Measurements from ENCODE around the gene GNGT2.

Gene GNGT2

DNA sequence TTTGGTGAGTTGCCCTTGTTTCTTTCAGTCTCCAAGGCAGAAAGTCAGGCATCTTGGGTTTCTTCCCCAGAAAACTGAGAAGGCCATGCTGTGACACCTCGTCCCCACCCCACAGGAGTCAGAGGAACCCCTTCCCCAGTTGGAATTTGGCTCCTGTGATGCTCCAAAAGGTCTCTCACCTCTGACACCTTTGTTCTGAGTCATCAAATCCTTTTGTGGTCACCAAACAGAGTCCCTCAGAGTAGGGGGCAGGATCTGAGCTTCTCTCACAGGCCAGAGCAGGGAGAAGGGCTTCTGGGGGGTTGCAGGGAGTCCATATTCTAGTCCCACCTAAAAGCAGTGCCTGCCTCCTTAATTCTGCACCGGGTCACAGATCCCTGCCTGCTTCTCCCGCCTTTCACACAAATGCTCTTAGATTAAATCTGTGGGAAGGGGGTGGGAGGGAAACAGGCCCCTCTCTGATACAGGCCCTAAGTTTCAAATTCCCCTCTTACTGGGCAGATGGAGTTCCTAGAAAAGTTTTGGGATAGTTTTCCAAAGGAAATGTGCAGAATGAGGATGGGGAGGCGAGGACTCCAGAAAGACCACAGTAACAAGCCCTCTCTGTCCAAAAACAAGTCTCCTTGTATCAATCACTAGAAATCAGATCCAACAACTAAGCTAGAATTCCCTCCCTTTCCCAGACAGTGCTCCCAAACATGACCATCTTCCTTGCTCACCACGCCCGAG is 18.9 kb upstream of the GNGT2 start:
- DNase-seq = no peak

DNA sequence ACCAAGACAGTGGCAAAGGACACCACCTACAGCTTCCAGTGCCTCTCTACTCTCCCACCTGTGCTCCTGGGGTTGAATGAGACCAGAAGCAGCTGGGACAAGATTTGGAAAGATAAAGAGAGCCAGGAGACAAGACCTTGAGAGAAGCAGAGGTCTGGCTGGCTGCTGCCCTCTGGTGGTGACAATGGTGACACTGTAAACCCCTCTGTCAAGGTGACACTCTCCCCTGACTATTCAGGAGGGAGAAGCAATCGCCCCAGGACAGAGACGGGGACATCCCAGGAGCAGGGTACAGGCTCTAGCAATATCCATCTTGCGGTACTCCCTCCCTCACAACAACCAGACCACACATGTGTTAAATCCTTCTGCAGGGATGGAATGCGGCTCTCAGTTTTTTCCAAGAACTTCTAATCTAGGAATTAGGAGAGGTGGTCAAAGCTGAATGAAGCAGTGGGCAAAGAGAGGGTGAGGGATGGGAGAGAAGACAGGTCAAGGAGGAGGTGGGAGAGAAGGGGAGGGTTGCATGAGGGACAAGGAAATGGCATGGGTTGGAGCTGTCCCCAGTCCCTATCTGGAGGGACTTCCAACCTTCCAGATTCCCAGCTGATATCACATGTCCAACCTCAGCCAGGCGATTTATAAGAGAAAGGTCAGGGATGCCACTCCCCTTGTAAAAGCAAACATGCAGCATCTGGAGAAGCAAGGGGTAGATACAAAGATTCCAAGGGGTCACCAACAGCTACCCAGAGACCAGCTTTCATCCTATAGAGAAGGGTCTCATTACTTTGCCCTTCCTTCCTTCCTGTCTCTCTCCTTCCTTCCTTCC is 17.3 kb upstream of the GNGT2 start:
- peak; percentile 85 for DNase-seq

DNA sequence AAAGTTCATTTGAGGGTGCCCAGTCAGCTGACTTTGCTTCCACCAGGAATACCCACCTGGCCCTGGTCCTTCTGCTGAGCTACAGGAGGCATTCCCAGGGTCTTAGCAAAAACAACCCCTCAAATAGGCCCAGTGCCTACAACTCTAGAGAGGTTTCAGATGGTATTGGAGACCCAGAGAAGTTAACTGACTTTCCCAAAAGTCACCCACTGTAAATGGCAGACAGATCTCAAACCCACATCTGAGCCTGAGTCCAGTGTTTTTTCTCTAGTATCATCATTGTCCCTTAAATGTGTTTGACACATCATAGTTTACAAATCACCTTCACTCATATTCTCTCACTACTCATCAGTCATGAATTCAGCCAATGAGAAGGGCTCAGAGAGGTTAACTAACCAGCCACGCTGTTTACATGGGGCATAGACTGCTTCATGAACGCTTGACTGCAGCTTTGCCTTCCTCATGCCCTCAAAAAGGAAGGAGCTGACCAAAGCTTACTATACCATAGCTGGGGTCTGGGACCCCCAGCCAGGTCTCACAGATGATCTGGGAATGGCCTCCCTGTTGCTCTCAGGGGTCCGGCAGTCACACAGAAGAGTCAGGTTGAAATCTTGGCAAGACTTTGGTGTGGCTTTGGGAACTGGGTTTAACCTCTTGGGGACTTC is 16.5 kb upstream of the GNGT2 start:
- no peak for DNase-seq

DNA sequence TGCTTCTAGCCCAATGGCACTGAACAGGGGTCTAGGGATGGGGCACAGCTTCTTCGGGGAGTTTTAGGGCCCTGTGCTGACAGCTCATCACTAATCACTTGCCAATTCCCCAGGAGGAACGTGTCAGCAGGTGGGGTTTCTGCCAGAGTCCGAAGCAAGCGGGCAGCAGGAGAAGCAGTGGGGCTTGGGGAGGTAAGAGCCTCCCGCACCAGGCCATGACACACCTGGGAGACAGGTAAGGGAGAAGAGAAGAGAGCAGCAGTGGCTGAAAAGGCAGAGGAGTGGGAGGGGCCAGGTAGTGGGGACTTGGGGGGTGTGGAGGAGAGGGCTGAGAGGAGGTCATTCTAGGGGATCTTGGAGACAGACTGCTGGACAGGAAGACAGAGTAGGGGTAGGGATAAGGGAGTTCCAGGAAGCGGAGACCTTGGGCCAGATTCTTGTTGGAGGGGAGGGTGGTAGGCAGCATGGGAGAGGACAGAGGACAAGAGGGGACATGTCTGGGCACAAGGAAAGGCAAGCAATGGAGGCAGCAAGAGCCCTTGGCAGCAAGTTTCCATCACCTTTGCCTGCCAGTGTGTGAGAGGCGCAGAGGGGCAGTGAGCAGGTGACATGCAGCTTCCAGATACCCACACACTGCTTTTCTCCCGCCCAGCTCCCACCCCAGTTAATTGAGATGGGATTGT is 15.3 kb upstream of the GNGT2 start:
- DNase-seq = no peak

DNA sequence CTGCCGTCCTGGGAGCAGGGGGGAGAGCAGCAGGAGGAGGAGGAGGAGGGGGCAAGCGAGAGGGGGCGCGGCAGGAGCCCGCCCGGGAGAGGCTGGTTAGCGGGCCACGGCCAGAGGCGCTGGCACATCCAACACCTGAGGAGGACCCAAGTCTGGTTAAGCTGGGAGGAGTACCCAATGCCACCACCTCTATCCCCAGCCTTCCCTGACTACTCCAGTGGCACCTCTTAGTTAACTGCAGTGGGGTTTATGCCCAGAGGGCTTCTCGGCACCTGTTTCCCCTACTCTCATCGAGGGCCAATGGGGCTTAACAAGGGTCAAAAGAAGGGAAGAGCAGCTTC is 14.6 kb upstream of the GNGT2 start:
- DNase-seq = no peak

DNA sequence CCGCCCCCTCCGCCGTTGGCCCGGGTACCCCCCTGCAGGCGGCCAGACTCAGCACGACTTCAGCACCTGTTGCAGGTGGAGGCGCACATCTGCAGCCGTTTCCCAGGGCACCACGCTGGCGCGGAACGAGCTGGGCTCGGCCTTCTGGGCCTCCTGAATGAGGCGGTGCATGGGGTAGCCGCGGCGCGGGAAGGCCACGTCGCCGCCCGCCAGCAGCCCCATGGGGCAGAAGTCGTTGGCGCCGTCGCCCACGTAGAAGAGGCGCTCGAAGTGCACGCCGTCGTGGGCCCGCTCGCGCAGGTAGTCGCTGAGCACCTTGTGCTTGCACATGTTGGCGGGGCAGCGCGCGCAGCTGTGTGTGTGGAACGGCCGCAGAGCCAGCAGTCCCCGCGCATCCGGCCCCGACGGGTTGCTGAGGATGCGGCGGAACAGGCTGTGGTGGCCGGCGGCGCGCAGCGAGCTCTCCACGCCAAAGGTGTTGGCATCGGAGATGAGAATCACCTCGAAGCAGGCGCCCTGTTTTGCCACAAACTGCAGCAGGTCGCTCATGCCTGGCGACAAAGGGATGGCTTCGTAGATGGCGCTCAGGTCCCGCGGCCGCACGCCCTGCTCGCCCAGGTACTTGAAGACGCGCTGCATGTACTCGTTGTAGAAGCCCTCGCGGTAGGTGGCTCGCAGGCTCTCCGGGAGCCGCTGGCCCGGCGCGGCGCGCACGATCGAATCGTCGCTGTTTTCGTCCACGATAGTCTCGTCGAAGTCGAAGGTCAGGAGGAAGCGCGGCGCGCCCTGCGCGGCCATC is 14.0 kb upstream of the GNGT2 start:
- DNase-seq = peak; percentile 54

DNA sequence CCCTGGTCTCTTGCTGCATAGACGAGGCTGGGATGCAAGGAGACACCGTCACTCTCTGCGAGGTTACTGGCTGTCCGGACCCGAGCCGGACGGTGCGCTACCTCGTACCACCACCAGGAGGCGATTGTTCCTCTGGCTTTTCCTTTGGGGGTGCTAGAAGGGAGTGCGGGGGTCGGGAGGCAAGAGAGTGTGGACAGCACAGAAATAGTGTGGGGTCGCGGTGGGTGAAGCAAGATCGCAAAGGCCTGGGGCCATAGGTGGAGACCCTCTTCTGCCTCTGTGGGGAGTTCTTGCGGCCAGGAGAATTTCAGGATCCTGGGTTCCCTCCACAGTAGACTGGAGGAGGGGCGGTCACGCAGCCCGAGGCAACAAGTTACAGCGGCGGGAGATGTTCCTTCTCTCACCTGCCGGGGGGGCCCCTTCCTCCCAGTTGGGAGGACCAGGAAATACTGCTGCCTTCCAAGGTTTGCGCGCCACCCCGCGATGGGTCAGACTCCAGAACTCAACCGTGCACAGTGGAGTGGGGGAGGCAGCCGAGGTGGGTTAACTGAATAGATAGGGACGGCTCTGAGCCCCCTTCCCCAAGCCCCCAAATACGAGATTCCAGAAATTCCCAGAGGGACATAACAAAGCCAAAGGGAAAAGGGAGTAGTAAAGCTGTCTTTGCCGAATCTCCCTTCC is 13.3 kb upstream of the GNGT2 start:
- DNase-seq = peak; percentile 64

DNA sequence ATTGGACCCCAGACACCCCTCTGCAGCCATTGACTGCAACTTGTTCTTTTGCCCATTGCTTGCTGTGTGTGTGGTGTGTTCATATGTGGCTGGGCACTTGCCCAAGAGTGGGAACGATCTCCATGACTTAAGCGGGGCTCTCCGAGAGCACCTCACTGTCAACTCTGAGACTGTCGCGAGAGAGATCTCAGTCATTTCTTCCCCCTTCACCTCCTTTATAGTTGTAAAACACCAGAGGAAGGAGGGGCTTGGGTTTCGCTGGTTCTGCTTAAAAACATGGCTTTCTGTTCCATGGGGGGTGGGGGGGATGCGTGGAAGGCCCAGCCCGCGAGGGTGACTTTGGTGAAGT is 12.8 kb upstream of the GNGT2 start:
- DNase-seq = no peak

DNA sequence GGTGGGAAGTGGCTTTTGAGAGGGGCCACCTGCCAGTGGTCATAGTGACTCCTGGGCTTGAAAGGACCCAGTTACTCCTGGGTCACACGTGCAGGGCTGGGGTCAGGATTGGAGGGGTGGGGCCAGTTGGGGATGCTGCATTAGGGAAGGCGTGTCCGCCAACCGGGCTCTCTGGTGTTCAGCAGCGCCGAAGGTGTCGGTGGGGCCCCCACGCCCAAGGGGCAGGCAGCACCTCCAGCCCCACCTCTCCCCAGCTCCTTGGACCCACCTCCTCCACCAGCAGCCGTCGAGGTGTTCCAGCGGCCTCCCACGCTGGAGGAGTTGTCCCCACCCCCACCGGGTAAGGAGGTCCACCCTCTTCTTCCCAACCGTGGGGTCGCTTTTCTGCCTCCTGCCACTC is 9.6 kb upstream of the GNGT2 start:
- no peak for DNase-seq

DNA sequence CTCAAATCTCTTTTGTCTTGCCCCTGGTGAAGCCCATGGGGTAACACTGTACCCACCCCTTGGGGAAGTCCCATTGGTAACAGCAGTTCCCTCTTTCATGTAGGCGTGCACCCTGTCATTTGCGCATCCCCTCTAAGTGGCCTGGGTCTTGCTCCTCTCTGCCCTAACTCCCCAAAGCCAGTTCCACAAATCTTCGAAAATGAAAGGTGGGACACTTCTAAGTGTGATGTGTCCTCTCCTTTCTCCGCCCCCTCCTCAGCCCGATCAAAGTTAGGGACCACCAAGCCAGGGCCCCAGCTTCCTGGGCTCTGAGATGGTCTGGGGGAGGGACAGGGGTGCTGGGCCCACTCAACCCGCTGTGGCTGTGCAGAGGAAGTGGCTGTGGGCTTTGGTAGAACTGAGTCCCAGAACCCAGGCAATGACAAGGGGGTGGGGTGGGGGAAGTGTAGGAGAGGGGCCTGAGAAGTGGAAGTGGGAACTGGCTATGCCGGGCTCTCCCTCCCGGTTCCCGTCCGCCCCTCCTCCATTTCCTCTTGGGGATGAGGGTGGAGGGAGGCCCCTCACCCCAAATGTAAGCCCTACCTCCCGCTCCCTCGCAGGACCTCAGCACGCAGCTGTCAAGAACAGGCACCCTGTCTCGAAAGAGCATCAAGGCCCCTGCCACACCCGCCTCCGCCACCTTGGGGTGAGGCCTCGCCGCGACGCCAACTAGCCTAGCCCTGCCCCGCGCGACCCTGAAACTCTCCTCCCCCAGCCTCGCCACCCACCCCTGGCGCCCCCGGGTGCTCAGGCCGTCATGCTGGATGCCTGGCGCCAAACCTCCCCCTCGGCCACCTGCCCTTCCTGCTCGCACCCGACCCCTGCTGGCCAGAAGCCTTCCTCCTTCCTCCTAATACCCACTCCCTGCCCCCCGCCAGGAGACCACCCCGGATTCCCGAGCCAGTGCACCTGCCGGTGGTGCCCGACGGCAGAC is 8.9 kb upstream of the GNGT2 start:
- DNase-seq = peak; percentile 60

DNA sequence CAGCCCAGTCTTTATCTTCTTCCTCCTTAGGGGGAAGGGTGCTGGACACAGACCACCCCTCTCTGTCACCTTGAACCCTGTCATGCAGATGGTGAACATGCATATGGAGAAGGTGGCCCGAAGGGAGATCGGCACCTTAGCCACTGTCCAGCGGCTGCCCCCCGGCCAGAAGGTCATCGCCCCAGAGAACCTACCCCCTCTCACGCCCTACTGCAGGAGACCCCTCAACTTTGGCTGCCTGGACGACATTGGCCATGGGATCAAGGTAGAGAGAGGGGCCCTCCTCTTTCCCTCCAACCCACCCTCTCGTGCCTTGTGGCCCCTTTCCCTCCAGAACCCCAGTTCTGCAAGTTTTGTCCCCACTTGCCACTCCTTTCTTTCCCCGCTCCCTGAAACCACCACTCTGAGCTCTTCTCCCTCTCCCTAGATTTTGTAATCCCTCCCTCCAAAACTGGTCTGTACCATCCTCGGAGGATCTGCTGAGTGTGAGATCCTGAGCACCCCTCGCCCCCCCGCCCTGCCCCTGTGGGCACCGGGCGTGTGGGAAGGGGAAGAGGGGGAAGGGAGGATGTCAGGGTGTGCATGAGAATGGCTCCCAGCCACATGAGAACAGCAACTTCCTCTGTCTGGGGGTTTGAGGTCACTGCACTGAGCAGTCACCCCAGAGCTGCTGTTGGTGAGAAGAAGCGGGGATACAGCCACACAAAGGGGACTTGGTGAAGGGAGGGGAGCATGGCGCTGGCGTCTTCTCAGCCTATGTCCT is 7.5 kb upstream of the GNGT2 start:
- DNase-seq = peak; percentile 78

DNA sequence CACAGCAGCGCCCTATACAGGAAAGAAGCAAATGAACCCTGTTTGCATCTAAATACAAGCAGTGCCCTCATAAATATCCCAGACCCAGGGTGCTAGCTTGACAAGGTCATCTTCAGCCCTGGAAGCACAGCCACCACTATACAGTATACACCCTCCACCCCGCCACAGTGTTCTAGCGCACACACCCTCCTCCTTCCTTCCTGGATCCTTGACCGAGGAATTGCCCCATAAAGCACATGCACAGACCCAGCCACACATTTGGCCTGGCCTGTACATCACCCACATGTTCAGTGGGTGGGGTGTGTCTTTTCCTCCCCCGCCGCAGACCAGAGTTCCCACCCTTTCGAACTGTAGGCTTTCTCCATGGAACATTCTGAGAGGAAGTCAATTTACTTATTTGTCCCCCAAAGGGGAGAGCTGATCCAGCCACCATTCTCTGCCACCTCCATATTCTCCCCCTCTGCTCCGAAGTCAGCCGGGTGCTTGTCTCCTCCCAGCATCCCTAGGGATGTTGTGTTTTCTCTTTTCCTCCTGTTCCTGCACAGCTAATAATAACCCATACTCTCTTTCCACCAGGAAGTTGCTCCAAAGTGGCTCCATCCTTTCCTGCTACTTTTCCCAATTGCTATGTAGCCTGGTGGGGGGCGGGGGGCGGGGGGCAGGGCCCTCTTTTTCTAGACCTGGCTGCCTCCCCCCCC is 6.7 kb upstream of the GNGT2 start:
- DNase-seq = no peak

DNA sequence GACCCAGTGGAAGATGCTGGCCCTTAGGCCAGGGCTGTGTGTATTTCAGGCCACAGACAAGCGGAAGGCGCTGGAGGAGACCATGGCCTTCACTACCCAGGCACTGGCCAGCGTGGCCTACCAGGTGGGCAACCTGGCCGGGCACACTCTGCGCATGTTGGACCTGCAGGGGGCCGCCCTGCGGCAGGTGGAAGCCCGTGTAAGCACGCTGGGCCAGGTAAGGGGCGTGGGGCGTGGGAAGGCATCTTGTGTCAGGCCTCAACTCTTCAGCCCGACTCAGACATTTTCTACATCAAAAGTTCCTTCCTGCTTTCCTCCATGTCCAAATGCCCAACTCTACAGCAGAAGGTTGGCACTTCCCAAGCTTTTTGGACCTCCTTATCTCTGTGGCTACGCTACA is 6.1 kb upstream of the GNGT2 start:
- DNase-seq = no peak

DNA sequence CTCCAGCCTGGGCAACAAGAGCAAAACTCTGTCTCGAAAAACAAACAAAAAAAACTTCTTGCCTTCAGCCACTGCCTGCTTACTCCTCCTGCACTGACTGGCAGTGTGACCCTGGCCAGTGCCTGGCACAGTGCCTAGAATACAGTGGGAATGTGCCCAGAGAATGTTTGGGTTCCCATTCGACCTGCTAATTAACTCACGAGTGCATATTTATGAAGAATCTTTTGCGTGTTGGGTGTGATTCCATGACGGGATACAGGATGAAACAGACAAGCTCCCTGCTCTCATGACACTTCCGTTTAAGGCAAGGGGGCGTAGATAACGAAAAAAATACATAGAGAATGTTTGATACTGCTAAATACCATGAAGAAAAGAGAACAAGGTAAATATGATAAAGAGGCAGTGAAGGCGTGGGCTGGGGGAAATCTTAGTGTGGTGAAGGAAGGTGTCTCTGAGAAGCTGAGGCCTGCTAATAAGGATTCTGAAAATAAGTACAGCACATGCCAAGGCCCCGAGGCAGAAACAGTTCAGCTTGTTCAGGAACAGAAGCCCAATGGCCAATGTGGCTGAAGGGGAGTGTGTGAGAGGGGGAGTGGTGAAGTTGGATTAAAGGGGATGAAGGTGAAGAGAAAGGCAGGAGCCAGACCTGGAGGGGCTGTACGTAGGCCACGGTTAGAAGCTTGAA is 4.4 kb upstream of the GNGT2 start:
- DNase-seq = no peak

DNA sequence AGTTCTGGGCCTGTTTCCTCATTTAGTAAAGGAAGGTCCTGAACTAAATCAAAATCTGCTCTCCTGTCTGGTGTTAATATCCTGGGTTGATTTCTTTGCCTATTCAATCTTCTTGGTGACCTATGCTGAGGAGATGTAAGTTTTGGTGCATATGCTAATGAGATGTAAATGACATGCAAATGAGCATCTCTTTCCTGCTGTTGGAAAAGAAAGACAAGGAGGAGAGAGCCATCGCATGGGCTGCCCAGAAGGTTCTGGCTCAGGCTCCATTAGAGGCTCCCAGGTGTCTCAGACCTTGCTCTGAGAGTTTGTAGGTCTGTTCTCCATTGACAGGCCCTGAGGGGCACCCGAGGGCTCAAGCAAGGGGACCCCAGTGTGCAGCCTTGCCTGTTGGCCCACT is 3.5 kb upstream of the GNGT2 start:
- DNase-seq = no peak

DNA sequence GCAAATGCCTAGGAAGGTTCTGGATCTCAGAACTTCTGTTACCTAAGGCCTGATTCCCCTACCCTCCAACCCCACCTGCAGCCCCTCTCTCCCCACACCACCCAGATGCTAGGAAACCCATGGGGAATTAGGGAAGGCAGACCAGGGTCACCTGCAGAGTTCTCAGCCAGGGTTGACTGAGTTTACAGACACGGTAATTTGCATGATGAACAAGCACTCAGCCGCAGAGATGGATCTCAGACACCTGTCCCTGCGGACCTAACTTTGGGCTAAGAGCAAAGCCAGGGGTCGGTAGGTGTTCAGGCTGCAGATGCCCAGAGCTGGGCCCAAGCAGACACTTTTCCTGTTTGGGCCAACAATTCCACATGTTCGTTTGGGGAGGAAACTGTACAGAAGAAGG is 3.0 kb upstream of the GNGT2 start:
- no peak for DNase-seq

DNA sequence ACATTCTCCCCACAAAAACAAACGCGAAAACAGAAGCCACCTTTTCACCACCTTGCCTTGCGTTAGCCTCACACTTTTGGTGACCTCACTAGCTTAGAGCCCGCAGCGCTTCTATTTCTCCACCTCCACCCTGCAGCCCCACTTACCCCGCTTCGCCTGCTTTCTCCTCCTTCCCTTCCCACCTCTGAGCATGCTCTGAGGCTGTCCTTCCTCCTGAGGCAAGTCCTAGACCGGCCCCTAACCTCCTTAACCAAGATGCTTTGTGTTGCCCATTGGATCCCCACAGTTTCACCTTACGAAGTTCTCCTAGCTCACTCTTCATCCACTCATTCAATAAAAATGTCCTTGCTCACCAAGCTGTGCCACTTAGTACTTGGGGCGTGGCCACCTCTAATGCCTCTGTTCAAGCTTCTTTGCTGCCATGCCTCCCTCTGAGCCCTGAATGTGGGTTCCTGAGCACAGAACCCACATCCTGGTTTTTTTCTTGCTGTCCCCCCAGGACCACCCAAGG is 1.3 kb downstream of the GNGT2 start:
- DNase-seq = peak; percentile 36

DNA sequence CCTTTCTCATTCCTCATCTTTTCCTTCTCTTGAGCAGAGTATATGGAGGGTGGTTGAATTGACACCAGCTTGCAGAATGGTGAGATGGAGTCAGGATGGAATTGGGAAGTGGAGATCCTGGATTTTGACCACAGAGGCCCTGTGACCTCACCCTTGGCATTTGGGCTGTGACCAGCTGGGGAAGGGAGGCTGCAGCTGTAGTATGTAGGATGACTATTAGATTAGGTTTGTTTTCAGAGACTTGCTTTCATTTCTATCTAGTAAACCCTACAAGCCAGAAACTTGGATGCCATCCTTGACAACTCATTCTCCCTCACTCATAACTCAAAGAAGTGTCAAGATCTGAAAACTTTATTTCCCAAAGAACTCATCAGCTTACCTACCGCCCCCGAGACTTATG is 5.9 kb downstream of the GNGT2 start:
- no peak for DNase-seq

DNA sequence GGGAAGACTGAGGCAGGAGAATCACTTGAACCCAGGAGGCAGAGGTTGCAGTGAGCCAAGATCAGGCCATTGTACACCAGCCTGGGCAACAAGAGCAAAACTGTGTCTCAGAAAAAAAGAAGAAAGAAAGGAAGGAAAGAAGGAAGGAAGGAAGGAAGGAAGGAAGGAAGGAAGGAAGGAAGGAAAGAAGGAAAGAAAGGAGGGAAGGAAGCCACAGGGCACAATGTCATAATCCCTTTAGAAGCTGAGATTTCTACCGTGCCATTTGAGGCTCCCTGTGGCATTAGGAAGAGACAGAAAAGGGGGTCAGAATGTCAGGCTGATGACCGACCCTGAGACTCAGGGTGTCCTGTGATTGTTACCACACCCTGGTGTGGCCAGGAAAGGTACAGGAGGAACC is 6.6 kb downstream of the GNGT2 start:
- no peak for DNase-seq

All from activated gamma-delta T cell treated with Interleukin-2 at 50 U/mL for 16 hours (primary cell).